Prostate gland (tissue), 2 donors: ENCODE measurements around the gene BECN2.

ENCODE experiments used
- CTCF ChIP-seq, 4 experiments: fragments of 200-600 bp in 2 of 4; fragments of 450-650 bp in 2 of 4; sonication (generic) in 2 of 4; IDR thresholded peaks; 1 replicate in 3 of 4; 2 replicates in 1 of 4; pipeline ENCODE4 v1.5.1; 2016 to 2019; ENCODE audit warnings: antibody characterized with exemption in 4 of 4, mild to moderate bottlenecking in 2 of 4, moderate library complexity in 2 of 4
- POLR2A ChIP-seq: fragments of 450-650 bp; IDR thresholded peaks from one replicate; pipeline ENCODE4 v1.6.1; 2016; ENCODE audit warnings: antibody characterized with exemption, mild to moderate bottlenecking

- no peak for TF ChIP-seq CTCF (IDR thresholded peaks at IDR 0.05)
- TF ChIP-seq POLR2A = no peak
Observed at GRCh38 chr1:241926141-241926540, 31.4 kb upstream of the BECN2 start.
